GM18519 (cell line): ENCODE data around the gene LRCOL1.

ENCODE experiments used
- ATAC-seq: cut with Tn5 transposase; IDR thresholded peaks from one replicate; pipeline ENCODE4 v1.9.1; 2021; ENCODE audit warnings: mild to moderate bottlenecking, moderate library complexity; ENCODE audit not compliant: unreplicated experiment, low FRiP score

The LRCOL1 gene

DNA sequence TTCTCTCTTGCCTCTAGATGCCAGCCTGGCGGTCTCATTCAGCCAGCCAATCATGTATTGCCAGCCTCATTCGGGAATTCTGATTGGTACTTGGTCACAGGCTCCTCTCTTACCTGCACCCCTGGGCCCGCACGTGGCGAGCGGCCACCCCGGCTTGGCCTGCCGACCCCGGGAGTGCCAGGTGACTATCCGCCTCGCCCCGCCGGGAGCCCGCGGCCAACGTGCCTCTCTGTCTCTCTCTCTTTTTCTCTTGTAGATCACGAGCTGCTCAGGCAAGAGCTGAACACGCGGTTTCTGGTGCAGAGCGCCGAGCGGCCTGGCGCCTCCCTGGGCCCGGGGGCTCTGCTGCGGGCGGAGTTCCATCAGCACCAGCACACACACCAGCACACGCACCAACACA is 39.3 kb downstream of the LRCOL1 start:
- ATAC-seq: no peak

- no peak for ATAC-seq
These were observed 39.7 kb downstream of the LRCOL1 start for GRCh38 chr12:132570635-132571034.

- ATAC-seq: no peak
These were observed 40.4 kb downstream of the LRCOL1 start for GRCh38 chr12:132569856-132570480.

- no peak for ATAC-seq
These were observed 41.4 kb downstream of the LRCOL1 start for GRCh38 chr12:132568826-132569480.

- no peak for ATAC-seq
These were observed 42.1 kb downstream of the LRCOL1 start for GRCh38 chr12:132568301-132568700.

GRCh38 chr12:132566516-132567131 is 43.8 kb downstream of the LRCOL1 start:
- no peak for ATAC-seq

- ATAC-seq: no peak
These were observed 45.0 kb downstream of the LRCOL1 start for GRCh38 chr12:132565365-132565764.

DNA sequence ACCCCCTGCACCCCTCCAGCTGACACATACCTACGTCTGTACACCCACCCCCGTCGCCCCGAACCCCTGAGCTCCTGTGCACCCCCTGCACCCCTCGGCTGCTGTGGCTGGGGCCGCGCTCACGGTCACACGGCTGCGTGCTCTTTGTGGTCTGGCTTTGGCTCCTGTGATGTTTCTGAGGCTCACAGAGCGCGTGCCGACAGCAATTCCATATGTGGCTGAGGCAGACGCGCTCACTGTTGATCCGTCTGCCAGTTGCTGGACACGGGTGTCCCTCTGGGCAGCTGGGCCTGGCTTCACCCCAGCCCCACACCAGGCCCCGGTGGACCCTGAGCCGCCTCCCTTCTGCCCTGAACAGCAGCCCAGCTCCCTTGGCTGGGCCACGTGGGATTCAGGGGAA is 46.5 kb downstream of the LRCOL1 start:
- no peak for ATAC-seq

DNA sequence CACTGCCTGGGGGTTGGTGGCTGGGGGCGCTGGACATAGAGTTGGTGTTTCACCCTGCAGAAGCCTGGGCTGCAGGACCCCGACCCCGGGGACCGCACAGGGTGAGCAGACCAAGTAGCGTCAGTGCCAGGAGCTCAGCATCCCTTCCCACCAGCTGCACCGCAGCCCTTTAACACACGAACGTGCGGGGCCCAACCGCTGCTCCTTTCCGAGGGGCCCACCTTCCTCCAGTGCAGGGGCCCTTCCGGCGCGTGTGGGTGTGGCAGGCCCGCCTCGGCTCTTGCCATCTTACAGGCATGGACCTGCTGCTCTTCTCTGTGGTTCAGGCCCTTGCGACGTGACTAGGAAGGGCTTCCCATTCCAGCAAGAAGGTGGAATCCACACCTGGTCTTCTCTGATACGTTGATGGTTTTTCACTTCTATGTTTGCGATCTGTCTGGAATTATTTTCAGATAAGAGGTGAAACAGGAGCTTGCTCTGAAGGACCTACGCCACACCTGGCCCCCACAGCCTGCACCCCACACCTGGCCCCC is 47.8 kb downstream of the LRCOL1 start:
- ATAC-seq: no peak

DNA sequence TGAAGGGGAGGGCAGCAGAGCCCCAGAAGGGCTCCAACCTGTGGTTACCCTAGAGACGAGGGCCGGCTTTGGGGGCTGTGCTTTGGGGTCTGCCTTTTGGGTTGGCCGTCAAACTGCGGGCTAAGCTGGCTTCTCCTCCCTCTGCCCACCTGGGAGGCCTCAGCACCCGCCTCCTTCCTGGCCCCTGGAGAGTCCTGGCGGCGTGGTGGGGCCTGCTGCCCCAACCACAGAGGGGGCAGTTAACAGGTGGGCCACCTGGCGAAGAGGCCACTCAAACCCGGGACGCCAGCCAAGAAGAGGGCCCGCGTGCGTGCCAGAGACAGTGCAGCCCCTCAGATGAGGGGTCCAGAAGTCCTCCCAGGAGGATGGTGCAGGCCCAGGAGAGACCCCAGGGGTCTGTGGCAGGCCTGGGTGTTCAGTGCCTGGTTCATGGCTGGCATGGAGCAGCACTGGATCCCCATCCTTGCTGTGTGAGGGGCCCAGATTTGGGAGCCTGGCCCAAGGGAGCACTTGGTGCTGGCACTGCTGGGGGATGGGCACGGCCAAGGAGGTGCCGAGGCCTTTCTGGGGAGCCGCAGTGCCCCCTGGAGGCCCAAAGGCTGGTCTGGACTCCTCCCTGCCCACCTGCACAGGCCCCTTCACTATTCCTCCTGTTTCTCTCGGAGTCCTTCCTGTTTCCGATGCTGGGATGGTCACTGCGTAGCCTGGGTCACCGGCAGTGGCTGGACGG is 48.8 kb downstream of the LRCOL1 start:
- no peak for ATAC-seq

GRCh38 chr12:132560614-132561426 is 49.6 kb downstream of the LRCOL1 start:
- ATAC-seq: no peak

DNA sequence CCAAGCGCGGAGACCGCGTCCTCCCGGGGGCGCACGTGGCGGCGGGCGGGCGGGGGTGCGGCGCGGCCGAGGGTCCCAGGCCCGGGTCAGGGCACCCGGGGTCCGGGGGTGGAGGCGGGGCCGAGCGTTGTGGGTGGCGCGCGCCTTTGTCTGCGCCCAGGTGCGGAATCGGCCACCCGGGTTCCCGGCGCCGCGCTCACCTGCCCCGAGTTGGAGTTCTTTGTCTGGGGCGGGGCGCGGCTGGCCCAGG is 50.1 kb downstream of the LRCOL1 start:
- ATAC-seq: no peak

- no peak for ATAC-seq
These were observed 50.6 kb downstream of the LRCOL1 start for GRCh38 chr12:132559652-132560363.

DNA sequence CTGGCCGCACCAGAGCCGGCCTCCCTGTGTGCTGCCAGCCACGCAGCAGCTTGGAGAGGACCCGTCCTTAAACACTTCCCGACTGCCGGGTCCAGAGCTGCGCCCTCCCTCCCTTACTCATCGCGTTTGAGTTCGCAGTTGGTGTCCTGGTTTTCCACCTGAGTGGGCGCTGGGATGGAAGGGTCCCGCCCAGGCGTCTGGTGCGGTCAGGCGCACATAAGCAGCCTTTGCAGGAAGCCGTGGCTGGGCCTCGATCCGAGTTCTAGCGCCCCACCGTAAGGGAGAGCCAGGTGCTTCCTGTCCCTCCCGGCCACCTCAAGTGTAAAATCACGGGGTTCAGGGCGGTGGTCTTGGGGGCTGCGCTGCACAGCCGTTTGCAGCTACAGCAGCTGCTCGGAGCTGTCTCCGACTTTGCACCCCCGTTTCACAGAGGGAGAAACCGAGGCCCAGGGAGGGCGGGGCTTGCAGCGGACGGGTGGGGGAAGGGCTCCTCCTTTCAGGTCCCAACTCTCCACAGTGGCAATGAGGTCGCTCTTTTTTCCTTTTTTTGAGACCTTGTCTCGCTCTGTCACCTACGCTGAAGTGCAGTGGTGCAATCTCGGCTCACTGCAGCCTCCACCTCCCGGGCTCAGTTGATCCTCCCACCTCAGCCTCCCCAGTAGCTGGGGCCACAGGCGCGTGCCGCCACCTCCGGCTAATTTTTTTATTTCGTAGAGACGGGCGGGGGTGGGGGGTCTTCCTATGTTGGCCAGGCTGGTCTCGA is 51.3 kb downstream of the LRCOL1 start:
- no peak for ATAC-seq

DNA sequence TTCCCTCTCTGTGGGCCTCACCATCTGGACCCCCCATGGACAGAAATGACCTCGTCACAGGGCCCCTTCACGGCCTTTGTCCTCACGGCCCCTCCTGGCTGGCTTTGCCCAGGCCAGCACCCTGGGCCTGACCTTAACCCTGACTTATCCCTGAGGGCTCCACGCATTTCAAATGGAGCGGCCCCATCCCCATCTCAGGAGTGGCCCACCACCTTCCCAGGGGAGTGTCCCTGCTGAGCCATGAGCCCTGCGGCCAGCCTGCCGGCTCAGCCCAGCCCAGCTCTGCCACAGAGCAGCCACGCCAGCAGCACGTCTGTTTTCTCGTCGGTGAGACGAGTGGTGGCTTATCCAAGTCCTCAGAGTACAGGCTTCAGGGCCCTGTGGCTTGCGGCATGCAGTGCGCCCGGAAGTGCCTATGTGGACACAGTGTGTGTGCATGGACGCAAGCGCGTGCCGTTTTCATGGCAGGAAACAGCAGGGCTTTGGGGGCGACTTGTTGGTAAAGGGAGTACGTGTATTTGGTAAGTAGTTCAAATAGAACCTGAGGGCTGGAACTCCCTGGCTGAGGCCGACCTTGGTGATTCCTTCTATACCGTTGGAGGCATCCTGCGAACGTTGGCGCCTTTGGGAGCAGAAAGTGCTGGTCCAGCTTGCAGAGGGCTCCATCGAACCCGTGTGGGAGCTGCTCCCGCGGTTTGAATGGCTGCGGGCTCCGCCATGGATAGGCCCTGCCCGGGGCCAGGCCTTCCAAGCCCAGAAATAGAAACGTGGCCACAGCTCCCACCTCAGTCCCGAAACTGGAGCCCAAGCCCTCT is 52.1 kb downstream of the LRCOL1 start:
- ATAC-seq: no peak

- ATAC-seq: no peak
These were observed 52.9 kb downstream of the LRCOL1 start for GRCh38 chr12:132557291-132558015.

- ATAC-seq: no peak
These were observed 53.6 kb downstream of the LRCOL1 start for GRCh38 chr12:132556801-132557200.

GRCh38 chr12:132556216-132556615 is 54.2 kb downstream of the LRCOL1 start:
- ATAC-seq: no peak
